Mucosa of descending colon (tissue), 3 donors: Measurements from ENCODE around the gene KMT5C. TPM values are rescaled to one million over a fixed set of nuclear protein-coding genes. Genes with fewer than 3 reads are reported as not detected.

Source experiments
- ATAC-seq: fragments of 200-7000 bp; cut with Tn5 transposase; one replicate; pipeline ENCODE4 v1.9.1; 2020; ENCODE audit warnings: mild to moderate bottlenecking, moderate library complexity
- DNase-seq, 3 donors: peaks; one replicate each; pipeline ENCODE4 v3.0.0-alpha.2; 2020
- H3K36me3 ChIP-seq: fragments of 200-600 bp; one replicate; pipeline ENCODE4 v1.8.0; 2021; ENCODE audit warnings: low read depth, mild to moderate bottlenecking
- H3K4me1 ChIP-seq: fragments of 200-600 bp; one replicate; pipeline ENCODE4 v1.8.0; 2021; ENCODE audit warnings: low read depth, mild to moderate bottlenecking
- H3K4me3 ChIP-seq: fragments of 200-600 bp; one replicate; pipeline ENCODE4 v1.8.0; 2021; ENCODE audit warnings: mild to moderate bottlenecking
- H3K9me3 ChIP-seq: fragments of 200-600 bp; one replicate; pipeline ENCODE4 v1.8.0; 2021; ENCODE audit warnings: mild to moderate bottlenecking
- intact Hi-C, 2 donors: fragments of 100-400 bp; cut with DNase I in 1 of 2; cut with micrococcal nuclease in 1 of 2; formaldehyde crosslinking; loops; one replicate each; pipeline versions ENCODE4 v1.11.0 to v1.11.1; 2022; cut with DNase I, micrococcal nuclease
- total RNA-seq, 3 donors: library from RNA; stranded (reverse); fragmentation: NEBNext Ultra II Directional in 2 of 3; extraction: Animal tissue kit (Norgen Biotek cat#: 25700) in 2 of 3; gene quantifications; one replicate each; pipeline versions ENCODE4 v1.2.1 to v1.2.4, GENCODE V29; 2021 to 2023
- TF ChIP-seq, protein P1 (sequence below): fragments of 200-600 bp; IDR thresholded peaks from one replicate; pipeline ENCODE4 v1.8.0; 2022; ENCODE audit warnings: antibody characterized with exemption, mild to moderate bottlenecking
- donor health status: DM: no; HTN: no; CAD: no; lungs with moderate emphysema.
- donor health status: DM: no; HTN: no; CAD: no.
- donor health status: DM: no; HTN: yes; CAD: no.

Gene KMT5C
- total RNA-seq, 3 donors from 2014 or later: 14.7 to 19.3 (median 16.5) TPM

DNA sequence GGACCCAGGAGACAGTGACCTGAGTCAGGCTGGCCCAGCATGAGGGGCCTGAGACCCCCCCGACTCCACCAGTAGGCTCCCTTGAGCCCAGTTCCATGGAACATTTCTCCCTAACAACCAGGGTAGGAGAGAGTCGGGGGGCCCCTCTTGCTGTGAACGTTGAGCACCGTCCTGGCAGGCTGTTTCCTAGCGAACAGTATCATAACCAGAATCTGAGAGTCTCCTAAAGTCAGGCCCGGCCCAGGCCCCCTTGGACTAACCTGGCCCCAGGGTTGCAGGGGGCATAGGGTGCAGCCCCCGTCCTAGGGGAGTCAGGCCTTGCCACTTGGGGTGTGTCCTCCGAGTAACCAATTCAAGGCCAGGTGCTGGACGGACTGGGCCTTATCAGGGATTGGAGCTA, 28.3 kb upstream of the KMT5C start:
- intact Hi-C loops: no loop called here
- Histone ChIP-seq H3K4me1 (no peaks in the 10 kb centered on the region), H3K9me3 (no peaks in the 10 kb centered on the region), H3K4me3 (no peak overlapping the region), H3K36me3 (no peaks in the 10 kb centered on the region)
- TF ChIP-seq, protein P1, sequence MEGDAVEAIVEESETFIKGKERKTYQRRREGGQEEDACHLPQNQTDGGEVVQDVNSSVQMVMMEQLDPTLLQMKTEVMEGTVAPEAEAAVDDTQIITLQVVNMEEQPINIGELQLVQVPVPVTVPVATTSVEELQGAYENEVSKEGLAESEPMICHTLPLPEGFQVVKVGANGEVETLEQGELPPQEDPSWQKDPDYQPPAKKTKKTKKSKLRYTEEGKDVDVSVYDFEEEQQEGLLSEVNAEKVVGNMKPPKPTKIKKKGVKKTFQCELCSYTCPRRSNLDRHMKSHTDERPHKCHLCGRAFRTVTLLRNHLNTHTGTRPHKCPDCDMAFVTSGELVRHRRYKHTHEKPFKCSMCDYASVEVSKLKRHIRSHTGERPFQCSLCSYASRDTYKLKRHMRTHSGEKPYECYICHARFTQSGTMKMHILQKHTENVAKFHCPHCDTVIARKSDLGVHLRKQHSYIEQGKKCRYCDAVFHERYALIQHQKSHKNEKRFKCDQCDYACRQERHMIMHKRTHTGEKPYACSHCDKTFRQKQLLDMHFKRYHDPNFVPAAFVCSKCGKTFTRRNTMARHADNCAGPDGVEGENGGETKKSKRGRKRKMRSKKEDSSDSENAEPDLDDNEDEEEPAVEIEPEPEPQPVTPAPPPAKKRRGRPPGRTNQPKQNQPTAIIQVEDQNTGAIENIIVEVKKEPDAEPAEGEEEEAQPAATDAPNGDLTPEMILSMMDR: no peak
- DNase-seq (no peak), ATAC-seq (no peak)

DNA sequence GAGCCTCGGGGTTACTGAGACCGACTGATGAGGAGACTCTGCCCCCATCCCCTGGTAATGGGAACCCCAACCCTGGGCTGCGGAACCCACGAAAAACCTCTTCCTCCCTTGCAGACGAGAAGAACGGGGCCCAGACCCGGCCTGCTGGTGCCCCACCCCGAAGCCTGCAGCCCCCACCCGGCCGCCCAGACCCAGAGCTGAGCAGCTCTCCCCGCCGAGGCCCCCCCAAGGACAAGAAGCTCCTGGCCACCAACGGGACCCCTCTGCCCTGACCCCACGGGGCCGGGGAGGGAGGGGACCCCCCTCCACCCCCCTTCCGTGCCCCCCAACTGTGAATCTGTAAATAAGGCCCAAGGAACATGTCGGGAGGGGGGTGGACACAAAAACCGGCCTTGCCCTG, 27.9 kb upstream of the KMT5C start:
- ATAC-seq (no peak), DNase-seq (no peak)
- H3K4me3 ChIP-seq: no peak overlapping the region
- intact Hi-C loops: no loop called here
- H3K36me3 ChIP-seq: no peaks in the 10 kb centered on the region
- H3K9me3 ChIP-seq: no peaks in the 10 kb centered on the region
- TF ChIP-seq, protein P1: no peak
- H3K4me1 ChIP-seq: no peaks in the 10 kb centered on the region

DNA sequence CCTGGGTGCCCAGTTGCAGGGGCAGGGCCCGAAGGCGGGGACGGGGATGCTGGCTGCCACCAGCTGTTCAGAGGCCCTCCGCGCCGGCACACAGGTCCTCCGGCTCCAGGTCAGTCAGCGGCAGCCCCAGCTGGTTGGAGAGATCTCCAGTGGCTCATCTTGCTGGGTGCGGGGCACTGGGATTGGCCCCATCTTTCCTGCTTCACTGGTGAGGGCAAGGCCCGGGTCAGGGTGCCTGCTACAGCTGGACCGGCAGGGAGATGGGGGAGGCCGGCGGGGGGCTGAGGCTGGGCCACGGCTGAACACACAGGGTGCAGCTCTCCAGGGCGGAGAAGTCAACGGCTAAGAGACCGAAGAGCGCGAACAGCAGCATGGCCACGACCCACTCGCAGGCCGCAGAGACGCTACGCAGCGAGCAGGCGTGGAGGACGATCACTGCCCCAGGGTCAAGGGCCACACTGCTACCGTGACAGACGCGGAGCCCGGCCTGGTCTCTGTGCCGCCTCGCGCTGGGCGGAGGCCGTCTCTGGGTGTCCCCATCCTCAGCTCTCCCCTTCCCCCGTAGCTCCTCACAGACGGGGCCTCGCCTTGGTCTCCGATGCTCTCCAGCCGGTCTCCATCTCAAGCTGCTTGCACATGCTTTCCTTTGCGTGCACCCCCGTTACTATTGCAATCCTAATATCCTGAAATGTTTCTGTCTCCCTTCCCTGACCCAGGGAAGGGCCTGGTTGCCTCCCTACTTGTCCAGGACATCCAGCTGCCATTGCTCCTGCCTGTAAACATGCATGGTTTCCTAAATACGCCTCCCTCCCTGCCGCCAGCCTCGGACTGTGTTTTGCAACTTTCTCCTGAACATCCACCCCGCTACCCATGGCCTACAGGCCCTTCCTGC, 26.8 kb upstream of the KMT5C start:
- no peak for DNase-seq
- no peak for ATAC-seq
- H3K36me3 ChIP-seq: no peaks in the 10 kb centered on the region
- no peaks in the 10 kb centered on the region for H3K4me1 ChIP-seq
- H3K4me3 ChIP-seq: no peak overlapping the region
- TF ChIP-seq, protein P1: no peak
- no peaks in the 10 kb centered on the region for H3K9me3 ChIP-seq
- intact Hi-C loops: no loop called here

DNA sequence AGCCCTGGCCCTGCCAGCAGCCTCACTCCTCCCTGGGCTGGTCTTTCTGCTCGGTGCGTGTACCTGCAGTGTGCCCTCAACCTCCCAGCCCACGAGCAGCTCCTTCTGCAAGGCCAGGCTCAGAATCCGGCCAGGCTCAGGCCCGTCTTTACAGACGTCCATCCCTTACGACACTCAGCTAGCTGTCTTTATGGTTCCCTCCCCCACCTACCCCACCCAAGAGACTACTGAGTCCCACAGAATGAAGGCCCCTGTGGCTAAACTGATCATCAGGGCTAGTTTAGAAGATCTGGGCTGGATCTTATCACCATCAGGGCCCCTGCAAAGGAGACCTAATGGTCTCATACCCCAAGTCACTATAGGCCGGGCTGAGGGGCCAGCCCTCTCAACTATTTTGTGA, 25.3 kb upstream of the KMT5C start:
- Histone ChIP-seq H3K36me3 (no peaks in the 10 kb centered on the region), H3K4me3 (no peak overlapping the region), H3K4me1 (no peaks in the 10 kb centered on the region), H3K9me3 (no peaks in the 10 kb centered on the region)
- DNase-seq (no peak), ATAC-seq (no peak)
- TF ChIP-seq, protein P1: no peak
- intact Hi-C loops: no loop called here

DNA sequence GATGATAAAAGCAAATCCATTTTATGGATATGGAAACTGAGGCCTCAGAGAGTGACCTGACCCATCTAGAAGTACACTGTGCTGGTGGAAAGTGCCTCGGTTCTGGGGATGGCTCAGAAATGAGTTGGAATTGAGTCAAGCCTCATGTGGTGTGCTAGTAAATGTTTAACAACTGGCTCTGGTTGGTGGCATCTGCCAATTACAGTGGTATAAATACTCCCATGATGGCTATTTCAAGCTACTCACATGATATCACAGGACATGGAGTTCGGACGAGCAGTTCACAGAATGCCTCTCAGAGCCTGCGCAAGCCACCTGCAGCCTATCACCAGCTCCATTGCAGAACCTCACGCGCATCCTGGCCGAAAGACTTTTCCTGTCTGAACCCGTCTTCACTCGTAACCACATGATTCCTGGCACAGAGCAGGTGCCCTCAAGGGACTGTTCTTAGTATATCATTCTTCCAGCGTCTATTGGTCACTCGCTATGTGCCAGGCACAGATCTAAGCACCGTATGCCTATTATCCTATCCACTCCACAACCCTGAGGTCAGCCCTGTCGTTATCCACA, 23.6 kb upstream of the KMT5C start:
- TF ChIP-seq, protein P1: no peak
- Histone ChIP-seq H3K36me3 (no peaks in the 10 kb centered on the region), H3K4me3 (no peak overlapping the region), H3K9me3 (no peaks in the 10 kb centered on the region), H3K4me1 (no peaks in the 10 kb centered on the region)
- intact Hi-C loops: no loop called here
- DNase-seq (no peak), ATAC-seq (no peak)
